SK-N-SH (cell line): ENCODE data around the gene FRMD5.

Source experiments
- CHD2 ChIP-seq: fragments of 150-350 bp; IDR thresholded peaks from 2 replicates; pipeline ENCODE4 v1.6.1; 2018; ENCODE audit warnings: low read length; ENCODE audit not compliant: partially characterized antibody
- CTCF ChIP-seq: fragments of 200-600 bp; sonication (generic); IDR thresholded peaks from 2 replicates; pipeline ENCODE4 v1.6.1; 2017; ENCODE audit warnings: antibody characterized with exemption, mild to moderate bottlenecking, moderate library complexity
- FOXM1 ChIP-seq: IDR thresholded peaks from 2 replicates; pipeline ENCODE4 v1.4.0; 2012; ENCODE audit warnings: low read depth, mild to moderate bottlenecking
- GABPA ChIP-seq: IDR thresholded peaks from 2 replicates; pipeline ENCODE4 v1.4.0; 2012; ENCODE audit warnings: low read depth, mild to moderate bottlenecking
- GATA2 ChIP-seq: sonication (generic); formaldehyde crosslinking; IDR thresholded peaks from 2 replicates; pipeline ENCODE4 v1.5.0; 2020; ENCODE audit warnings: mild to moderate bottlenecking, missing genetic modification reagents
- MAX ChIP-seq: IDR thresholded peaks from 2 replicates; pipeline ENCODE4 v1.4.0; 2012; ENCODE audit warnings: low read depth
- NRF1 ChIP-seq: IDR thresholded peaks from 2 replicates; pipeline ENCODE4 v1.6.1; 2012; ENCODE audit warnings: low read depth, mild to moderate bottlenecking, low read length
- REST ChIP-seq: IDR thresholded peaks from 2 replicates; pipeline ENCODE4 v1.6.1; 2012; ENCODE audit warnings: mild to moderate bottlenecking, low read depth, low read length, moderate library complexity
- SIN3A ChIP-seq: IDR thresholded peaks from 2 replicates; pipeline ENCODE4 v1.6.1; 2012; ENCODE audit warnings: low read depth, mild to moderate bottlenecking, low read length, moderate library complexity, borderline replicate concordance
- TEAD4 ChIP-seq: IDR thresholded peaks from 2 replicates; pipeline ENCODE4 v1.4.0; 2012; ENCODE audit warnings: mild to moderate bottlenecking, borderline replicate concordance; ENCODE audit not compliant: insufficient read depth
- USF2 ChIP-seq: fragments of 150-350 bp; IDR thresholded peaks from 2 replicates; pipeline ENCODE4 v1.6.1; 2017; ENCODE audit warnings: antibody characterized with exemption, low read length, low read depth, borderline replicate concordance

GRCh38 chr15:43941071-43941470, 254.0 kb downstream of the FRMD5 start:
- TF ChIP-seq USF2, result no peak
- TF ChIP-seq TEAD4, result no peak
- TF ChIP-seq CTCF, result no peak
- TF ChIP-seq FOXM1, result no peak
- TF ChIP-seq REST, result no peak
- TF ChIP-seq GABPA, result no peak
- no peak for TF ChIP-seq CHD2
- TF ChIP-seq MAX, result no peak
- TF ChIP-seq NRF1, result no peak
- TF ChIP-seq GATA2, result no peak
- TF ChIP-seq SIN3A, result no peak
